ENCODE measurements around the gene PDIK1L. TPM values are rescaled to one million over a fixed set of nuclear protein-coding genes. Genes with fewer than 3 reads are reported as not detected.

PDIK1L gene
- total and polyA plus RNA-seq, 2 of the 8 experiments (the other 6 are each of a cell fraction or from before 2014, with no cell fraction given) = 0.95 to 4.5 TPM

GRCh38 chr1:26166719-26167281, 55.2 kb downstream of the PDIK1L start:
- ChIA-PET POLR2A (ENCODE audit: partially characterized antibody) (no interaction called here), CTCF (ENCODE audit: partially characterized antibody) (interaction anchor here (0.6 to 16.2 kb wide), 6 partner anchors 10 to 70 kb away, joined by 3 to 159 read pairs (median 4); partner anchors contain the start of genes CATSPER4 and FAM110D)
- peaks cover 5 to 24% (median 15%) of the 10 kb centered on the region in 4 experiments for H3K4me1 ChIP-seq (replicated peaks in 1 of 4; ENCODE audit: control insufficient read depth in 3 of 4, insufficient read depth in 4 of 4, low read length in 3 of 4)
- no peak overlapping the region for H2AK5ac ChIP-seq (ENCODE audit: low read depth, low read length)
- H3K23ac ChIP-seq (ENCODE audit: insufficient read length) = no peak overlapping the region
- H3K9me3 ChIP-seq (ENCODE audit: insufficient read depth in 2 of 2, low read depth in 1 of 2, low read length in 1 of 2) = no peaks in the 10 kb centered on the region
- H2BK15ac ChIP-seq (ENCODE audit: low read length) = 0 out of 2 replicates have a peak overlapping the region, but pooled peaks have one; percentile 0
- 84% methylated on average over 4 of the region's 4 CpGs; no CpG with 5 or more reads in 1 of the 2 experiments for WGBS, 2 experiments (ENCODE audit: extremely low coverage in 1 of 2, insufficient coverage in 1 of 2, insufficient read length in 1 of 2, insufficient replicate concordance in 2 of 2, low coverage in 1 of 2, low lambda C conversion rate in 2 of 2, missing lambda C conversion rate in 1 of 2)
- TF ChIP-seq ATF3 (IDR thresholded peaks at IDR 0.05; ENCODE audit: insufficient read depth, low read depth, low read length) (no peak), RAD21 (IDR thresholded peaks at IDR 0.05 in 1 of 2, conservative IDR thresholded peaks at IDR 0.05 in 1 of 2; ENCODE audit: low read depth in 2 of 2, low read length in 2 of 2) (no peak), CBX5 (IDR thresholded peaks at IDR 0.05; ENCODE audit: low read depth, low read length) (no peak), TEAD4 (IDR thresholded peaks at IDR 0.05; ENCODE audit: low read depth, low read length) (no peak), POLR2AphosphoS5 (IDR thresholded peaks at IDR 0.05; ENCODE audit: low read depth, low read length) (no peak), FOSL1 (IDR thresholded peaks at IDR 0.05; ENCODE audit: insufficient read depth, low read depth, low read length) (no peak), RXRA (IDR thresholded peaks at IDR 0.05; ENCODE audit: insufficient read depth, low read depth, low read length) (no peak), TBP (IDR thresholded peaks at IDR 0.05; ENCODE audit: low read depth, low read length) (no peak), TCF12 (IDR thresholded peaks at IDR 0.05; ENCODE audit: low read depth, low read length) (no peak), KDM5A (IDR thresholded peaks at IDR 0.05; ENCODE audit: low read length) (no peak), SIRT6 (IDR thresholded peaks at IDR 0.05; ENCODE audit: low read length) (no peak), ASH2L (IDR thresholded peaks at IDR 0.05; ENCODE audit: low read length) (no peak)
- no peak overlapping the region for H3K9ac ChIP-seq (replicated peaks in 1 of 4; ENCODE audit: extremely low read depth in 1 of 4, low read depth in 3 of 4, low read length in 3 of 4)
- no peak overlapping the region for H2BK12ac ChIP-seq (ENCODE audit: low read depth, low read length)
- FAIRE-seq = no peak
- H3K14ac ChIP-seq (ENCODE audit: insufficient read length) = no peak overlapping the region
- H2BK20ac ChIP-seq (ENCODE audit: low read length) = no peak overlapping the region
- no peak overlapping the region for H2BK5ac ChIP-seq (ENCODE audit: low read depth, low read length)
- DNase-seq (ENCODE audit: low read depth in 1 of 2, low spot score in 2 of 2) = no peak
- no peak overlapping the region for H2BK120ac ChIP-seq (replicated peaks; ENCODE audit: low read depth, low read length)
- no peak overlapping the region for H4K8ac ChIP-seq (ENCODE audit: extremely low read depth, insufficient read depth, low read length)
- no peaks in the 10 kb centered on the region; a peak in 1 of 8 replicates for H3K36me3 ChIP-seq (ENCODE audit: control insufficient read depth in 2 of 4, insufficient read depth in 4 of 4, low read length in 3 of 4)
- no peak overlapping the region for H3K4me2 ChIP-seq (ENCODE audit: insufficient read depth in 1 of 2, low read depth in 2 of 2, low read length in 2 of 2)
- H3K79me2 ChIP-seq (ENCODE audit: control insufficient read depth in 1 of 2, insufficient read depth in 2 of 2, low read length in 2 of 2) = peaks cover 0 to 8% of the 10 kb centered on the region in 2 experiments; a peak in 2 of 4 replicates
- peaks cover 5 to 7% of the 10 kb centered on the region in 2 experiments for H4K20me1 ChIP-seq (replicated peaks in 1 of 2; ENCODE audit: control insufficient read depth in 1 of 2, insufficient read depth in 2 of 2, low read length in 2 of 2)
- peaks cover 18 to 34% (median 30%) of the 10 kb centered on the region in 4 experiments for H3K27me3 ChIP-seq (replicated peaks in 1 of 4; ENCODE audit: control insufficient read depth in 3 of 4, extremely low read depth in 1 of 4, insufficient read depth in 3 of 4, low read length in 3 of 4)
- peaks cover 12% of the 10 kb centered on the region for H3K23me2 ChIP-seq (ENCODE audit: low read depth, low read length)
- no peak overlapping the region for H3K56ac ChIP-seq (replicated peaks; ENCODE audit: insufficient read length, low read depth, low read length)
- no peak overlapping the region for H3K4me3 ChIP-seq (ENCODE audit: extremely low read depth in 1 of 4, insufficient read depth in 2 of 4, low read depth in 3 of 4, low read length in 4 of 4)
- H4K91ac ChIP-seq (replicated peaks; ENCODE audit: insufficient read length, low read length) = no peak overlapping the region
- H3K18ac ChIP-seq (ENCODE audit: extremely low read depth, low read length) = no peak overlapping the region
- H3K79me1 ChIP-seq (ENCODE audit: low read depth, low read length) = peaks cover 4% of the 10 kb centered on the region; the same call in 1 of the 2 replicates
- no peak overlapping the region for H3K27ac ChIP-seq (ENCODE audit: low read depth, low read length)
- no peak overlapping the region for H3K4ac ChIP-seq (replicated peaks; ENCODE audit: insufficient read length, low read depth, low read length)
- H4K5ac ChIP-seq (ENCODE audit: insufficient read length, low read depth, low read length) = no peak overlapping the region
- no peak overlapping the region for H2AFZ ChIP-seq (ENCODE audit: low read length)
